HG02759 (cell line): Measurements from ENCODE around the gene SRPK2.
A peak's percentile ranks its signal among the peaks of the same experiment; 100 is the strongest.
"Not testable (repeated sequence)": the region's sequence is repeated elsewhere in the genome, so short reads cannot be mapped to it uniquely, and the experiment has no call there.

Experiments
- ATAC-seq: cut with Tn5 transposase; IDR thresholded peaks from one replicate; pipeline ENCODE4 v1.9.1; 2021; ENCODE audit warnings: mild to moderate bottlenecking, moderate library complexity; ENCODE audit not compliant: unreplicated experiment

Gene SRPK2

GRCh38 chr7:105305633-105306032 is 83.1 kb downstream of the SRPK2 start:
- ATAC-seq = no peak

DNA sequence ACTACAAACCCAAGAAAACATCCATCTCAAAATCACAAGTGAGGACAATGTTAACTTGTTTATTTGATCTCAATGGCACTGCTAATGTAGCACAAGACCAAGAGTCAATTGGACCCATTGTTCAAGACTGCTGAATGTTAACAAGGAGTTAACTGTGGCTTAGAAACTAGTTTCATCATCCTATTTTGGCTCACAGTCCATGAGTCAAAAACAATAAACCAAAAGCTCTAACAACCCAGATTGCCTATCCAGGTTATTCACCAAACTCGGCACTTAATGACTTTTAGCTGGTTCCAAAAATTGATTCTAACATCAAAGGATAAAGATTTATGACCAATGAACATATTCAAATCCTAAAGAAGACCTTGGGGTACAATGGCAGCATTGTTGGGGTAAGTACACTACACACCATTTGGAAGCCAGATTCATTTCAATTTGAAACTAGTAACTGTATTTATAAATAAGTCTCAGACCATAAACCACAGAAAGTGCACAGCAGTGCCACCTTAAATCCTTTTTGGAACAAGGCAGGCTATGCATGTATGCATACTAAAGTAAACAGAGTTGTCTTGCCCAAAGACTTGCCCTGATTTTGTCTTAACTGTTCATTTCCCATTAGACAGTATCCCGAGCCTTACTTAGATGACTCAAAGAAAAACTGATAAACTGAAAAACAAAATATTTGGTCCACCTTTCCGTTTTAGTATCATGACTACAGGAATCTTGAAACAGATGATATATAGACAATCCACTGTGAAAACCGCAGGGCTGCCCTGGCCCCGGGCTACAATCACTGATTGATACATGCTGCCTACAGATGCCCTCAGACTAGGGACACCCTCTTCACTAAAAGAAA is 84.5 kb downstream of the SRPK2 start:
- ATAC-seq = peak; percentile 85

DNA sequence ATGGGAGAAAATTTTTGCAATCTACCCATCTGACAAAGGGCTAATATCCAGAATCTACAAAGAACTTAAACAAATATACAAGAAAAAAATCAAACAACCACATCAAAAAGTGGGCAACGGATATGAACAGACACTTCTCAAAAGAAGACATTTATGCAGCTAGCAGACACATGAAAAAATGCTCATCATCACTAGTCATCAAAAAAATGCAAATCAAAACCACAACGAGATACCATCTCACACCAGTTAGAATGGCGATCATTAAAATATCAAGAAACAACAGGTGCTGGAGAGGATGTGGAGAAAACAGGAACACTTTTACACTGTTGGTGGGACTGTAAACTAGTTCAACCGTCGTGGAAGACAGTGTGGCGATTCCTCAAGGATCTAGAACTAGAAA is 88.1 kb downstream of the SRPK2 start:
- ATAC-seq = not testable (repeated sequence)

- ATAC-seq = peak; percentile 93
Measured at GRCh38 chr7:105298439-105298894, 90.3 kb downstream of the SRPK2 start.

DNA sequence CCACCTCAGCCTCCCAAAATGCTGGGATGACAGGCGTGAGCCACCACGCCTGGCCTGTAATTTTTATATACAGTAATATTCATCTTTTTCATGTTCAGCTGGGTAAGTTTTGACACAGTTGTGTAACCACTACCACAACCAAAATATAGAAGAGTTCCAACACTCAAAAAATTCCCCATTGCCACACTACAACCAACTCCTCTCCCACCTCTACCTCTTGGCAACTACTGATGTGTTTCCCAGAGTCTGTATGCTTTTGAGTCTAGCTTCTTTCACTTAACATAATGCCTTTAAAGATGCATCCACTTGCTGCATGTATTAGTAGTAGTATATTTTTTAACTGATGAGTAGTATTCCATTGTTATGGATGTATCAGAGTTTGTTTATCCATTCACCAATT is 90.7 kb downstream of the SRPK2 start:
- peak; percentile 61 for ATAC-seq

DNA sequence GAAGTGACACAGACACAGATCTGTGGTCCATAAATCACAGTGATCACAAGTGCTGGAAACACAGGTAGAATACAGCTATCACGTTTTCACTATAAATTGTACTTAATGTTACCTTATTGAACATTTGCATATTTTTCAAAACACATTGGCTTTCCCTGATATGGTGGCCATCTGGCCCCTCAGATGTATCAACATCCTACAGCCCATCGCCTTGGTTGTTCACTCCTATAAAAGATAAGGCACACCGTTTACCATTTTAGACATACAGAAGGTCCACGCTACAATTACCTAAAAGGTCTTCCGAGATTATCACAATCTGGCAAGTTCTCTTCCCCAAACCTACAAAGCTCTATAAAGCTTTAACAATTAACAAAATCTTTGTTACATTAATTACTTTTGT is 91.4 kb downstream of the SRPK2 start:
- no peak for ATAC-seq

DNA sequence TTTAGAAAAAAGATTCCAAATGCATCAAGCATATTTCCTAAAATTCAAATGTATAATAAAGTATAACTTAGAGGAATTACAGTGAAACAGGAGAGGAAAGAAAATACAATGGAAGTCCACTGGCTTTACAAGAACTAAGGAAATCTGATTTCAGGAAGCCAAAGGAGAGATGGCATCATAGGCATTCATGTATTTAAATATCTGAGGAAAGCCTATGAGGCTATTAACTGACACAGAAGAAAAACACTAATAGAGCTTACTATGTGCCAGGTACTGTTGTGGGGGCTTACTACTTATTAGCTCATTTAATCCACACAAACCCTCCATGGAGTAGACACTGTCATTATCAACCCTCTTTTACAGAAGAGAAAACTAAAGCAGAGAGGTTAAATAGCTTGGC is 92.2 kb downstream of the SRPK2 start:
- ATAC-seq = no peak

DNA sequence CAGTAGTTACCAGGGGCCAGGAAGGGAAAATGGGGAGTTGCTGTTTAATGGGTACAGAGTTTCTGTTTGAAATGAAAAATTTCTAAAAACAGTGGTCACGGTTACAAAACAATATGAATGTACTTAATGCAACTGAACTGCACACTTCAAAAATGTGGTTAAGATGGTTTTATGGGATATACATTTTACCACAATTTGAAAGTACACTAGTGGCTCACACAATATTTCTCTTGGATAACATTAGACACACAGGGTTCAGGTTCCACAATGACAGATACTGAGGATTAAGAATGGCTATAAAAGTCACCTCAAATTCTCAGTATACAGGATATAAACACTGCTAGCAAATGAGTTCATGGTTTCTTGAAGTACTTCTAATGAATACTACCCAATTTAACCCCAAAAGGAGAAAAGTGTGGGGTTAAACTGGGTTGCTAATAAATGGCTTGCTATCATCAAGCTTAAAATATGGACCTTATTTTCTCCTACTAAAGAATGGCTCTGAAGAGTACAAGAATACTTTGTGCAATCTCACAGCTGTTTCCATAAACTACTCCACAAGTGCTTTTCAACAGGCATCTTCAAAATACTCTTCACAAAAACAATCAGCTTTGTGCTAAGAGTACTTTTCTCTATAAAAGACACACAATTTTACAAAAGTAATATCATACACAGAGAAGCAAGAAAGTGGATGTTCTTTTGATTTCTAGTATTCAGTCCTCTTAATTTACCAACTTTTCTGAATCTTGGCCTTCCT is 92.9 kb downstream of the SRPK2 start:
- ATAC-seq = no peak

- ATAC-seq = not testable (repeated sequence)
Measured at GRCh38 chr7:105294482-105294881, 94.2 kb downstream of the SRPK2 start.

DNA sequence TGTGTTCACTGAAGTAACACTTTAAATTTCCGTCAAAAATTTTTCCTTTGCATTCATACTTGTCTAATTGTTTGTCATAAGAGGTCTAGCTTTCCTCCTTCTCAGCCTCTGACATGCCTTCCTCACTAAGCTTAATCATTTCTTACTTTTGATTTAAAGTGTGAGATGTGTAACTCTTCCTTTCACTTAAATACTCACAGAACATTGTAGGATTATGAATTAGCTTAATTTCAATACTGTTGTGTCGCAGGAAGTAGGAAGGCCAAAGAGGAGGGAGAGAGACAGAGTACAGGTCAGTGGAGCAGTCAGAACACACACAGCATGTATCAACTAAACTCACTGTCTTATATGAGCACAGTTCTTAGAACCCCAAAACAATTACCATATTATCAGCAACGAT is 99.0 kb downstream of the SRPK2 start:
- ATAC-seq = no peak

- ATAC-seq = no peak
Measured at GRCh38 chr7:105286441-105286840, 102.3 kb downstream of the SRPK2 start.

DNA sequence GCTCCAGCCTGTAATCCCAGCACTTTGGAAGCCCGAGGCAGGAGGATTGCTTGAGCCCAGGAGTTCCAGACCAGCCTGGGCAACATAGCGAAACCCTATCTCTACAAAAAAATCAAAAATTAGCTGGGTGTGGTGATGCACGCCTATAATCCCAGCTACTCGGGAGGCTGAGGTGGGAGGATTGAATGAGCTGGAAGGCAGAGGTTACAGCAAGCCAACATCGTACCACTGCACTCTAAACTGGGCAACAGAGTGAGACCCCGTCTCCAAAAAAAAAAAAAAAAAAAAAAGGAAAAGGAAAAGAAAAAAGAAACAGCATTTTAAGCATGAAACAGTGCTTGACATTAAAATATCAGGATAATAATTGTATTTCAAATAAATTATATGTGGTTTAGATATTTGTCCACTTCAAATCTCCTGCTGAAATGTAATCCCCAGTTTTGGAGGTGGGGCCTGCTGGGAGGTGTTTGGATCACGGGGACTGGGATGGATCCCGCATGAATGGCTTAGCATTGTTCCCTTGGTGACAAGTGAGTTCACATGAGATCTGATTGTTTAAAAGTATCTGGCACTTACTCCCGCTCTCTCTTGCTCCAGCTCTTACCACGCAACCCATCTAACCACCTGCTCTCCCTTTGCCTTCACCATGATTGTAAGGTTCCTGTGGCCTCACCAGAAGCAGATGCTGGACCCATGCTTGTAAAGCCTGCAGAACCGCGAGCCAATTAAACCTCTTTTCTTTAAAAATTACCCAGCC is 103.4 kb downstream of the SRPK2 start:
- no peak for ATAC-seq

DNA sequence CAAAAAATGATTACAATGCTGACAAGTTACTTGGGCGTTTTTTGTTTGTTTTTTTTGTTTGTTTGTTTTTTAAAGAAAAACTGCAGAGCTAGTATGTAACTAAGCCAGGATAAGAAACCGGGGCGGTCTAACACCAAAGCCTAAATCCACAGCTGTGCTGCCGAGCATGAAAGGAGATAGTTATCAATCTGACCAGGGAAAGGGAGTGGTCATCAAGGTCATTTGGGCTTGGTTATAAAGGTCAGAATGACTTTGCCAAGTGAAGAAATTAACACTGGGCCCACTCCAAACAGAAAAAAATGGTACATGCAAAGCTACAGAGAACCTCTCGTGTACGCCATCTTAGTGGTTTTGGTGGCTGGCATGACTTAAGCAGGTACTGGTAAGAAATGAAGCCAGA is 104.7 kb downstream of the SRPK2 start:
- ATAC-seq = no peak

DNA sequence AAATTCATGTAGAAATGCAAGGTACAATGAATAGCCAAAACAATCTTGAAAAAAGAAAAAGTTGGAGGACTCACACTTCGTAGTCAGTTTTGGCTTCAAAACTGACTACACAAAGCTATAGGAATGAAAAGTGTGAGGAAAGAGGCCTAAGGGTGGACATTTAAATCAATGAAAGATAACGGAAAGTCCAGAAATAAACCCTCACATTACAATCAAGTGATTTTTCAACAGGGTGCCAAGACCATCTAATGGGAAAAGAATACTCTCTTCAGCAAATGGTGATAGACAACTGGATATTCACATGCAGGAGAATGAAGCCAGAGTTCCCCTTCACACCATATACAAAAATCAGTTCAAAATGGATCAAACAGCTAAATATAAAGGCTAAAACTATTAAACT is 106.8 kb downstream of the SRPK2 start:
- no peak for ATAC-seq

- peak; percentile 90 for ATAC-seq
Measured at GRCh38 chr7:105279688-105280007, 109.1 kb downstream of the SRPK2 start.

- ATAC-seq = peak; percentile 57
Measured at GRCh38 chr7:105278973-105279687, 109.6 kb downstream of the SRPK2 start.

GRCh38 chr7:105278565-105278964 is 110.2 kb downstream of the SRPK2 start:
- no peak for ATAC-seq

GRCh38 chr7:105277341-105277740 is 111.4 kb downstream of the SRPK2 start:
- ATAC-seq = peak; percentile 50

DNA sequence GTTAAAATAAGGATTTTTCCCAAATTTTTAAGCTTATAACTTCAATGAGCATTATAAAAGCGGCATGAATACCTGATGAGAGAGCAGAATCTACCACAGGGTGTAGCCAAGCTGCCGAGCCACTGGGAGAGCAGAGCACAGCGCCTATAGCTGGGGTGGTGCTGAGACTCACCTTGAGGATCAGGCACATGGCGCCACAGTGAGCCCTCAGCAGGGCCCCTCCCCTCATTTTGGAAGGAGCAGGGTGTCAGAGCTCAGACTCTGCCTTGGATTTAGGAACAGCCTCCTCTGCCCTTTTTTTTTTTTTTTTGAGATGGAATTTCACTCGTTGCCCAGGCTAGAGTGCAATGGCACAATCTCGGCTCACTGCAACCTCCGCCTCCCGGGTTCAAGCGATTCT is 118.6 kb downstream of the SRPK2 start:
- ATAC-seq = no peak

DNA sequence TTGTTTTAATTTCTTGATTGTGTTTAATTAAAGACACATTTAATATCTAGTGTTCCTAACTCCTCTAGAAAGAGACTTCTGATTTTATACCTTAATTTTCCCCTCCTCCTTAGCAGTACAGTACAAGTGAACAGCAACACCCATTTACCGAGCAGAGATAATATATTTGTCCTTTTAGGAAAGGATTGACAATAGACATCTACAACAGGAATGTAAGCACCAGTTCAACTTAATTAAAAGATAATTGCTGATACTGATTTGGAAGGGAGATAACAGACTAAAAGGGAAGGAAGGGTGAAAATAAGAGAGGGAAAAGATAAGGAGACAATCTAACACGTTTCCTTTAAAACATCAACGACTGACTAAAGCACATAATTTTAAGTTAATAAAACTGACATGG is 119.3 kb downstream of the SRPK2 start:
- ATAC-seq = peak; percentile 32
